Neural cell (in vitro differentiated cells): ENCODE data around the gene ARPC4. TPM values are rescaled to one million over a fixed set of nuclear protein-coding genes. Genes with fewer than 3 reads are reported as not detected.

Source experiments
- H2AFZ ChIP-seq: fragments of 200-600, 300-800 bp; sonication (generic), shearing (Covaris generic); 2 replicates; pipeline ENCODE4 v1.6.0; 2014; ENCODE audit warnings: low read depth, mild to moderate bottlenecking, antibody characterized with exemption, low read length, moderate library complexity
- H3F3A ChIP-seq: fragments of 200-600 bp; shearing (Covaris generic); 2 replicates; pipeline ENCODE4 v1.6.1; 2016; ENCODE audit warnings: mild to moderate bottlenecking, moderate library complexity, mixed read lengths, antibody characterized with exemption, low read length; ENCODE audit not compliant: insufficient read depth, poor library complexity, severe bottlenecking
- H3K27ac ChIP-seq: fragments of 200-600, 300-800 bp; sonication (generic), shearing (Covaris generic); 2 replicates; pipeline ENCODE4 v1.5.1; 2014; ENCODE audit warnings: mild to moderate bottlenecking, low read length, moderate library complexity
- H3K27me3 ChIP-seq: fragments of 300-800, 200-600 bp; sonication (generic), shearing (Covaris generic); 2 replicates; pipeline ENCODE4 v1.6.0; 2014; ENCODE audit warnings: mild to moderate bottlenecking, low read depth, low read length, moderate library complexity; ENCODE audit not compliant: insufficient read depth
- H3K36me3 ChIP-seq: fragments of 300-800, 200-600 bp; sonication (generic), shearing (Covaris generic); 2 replicates; pipeline ENCODE4 v1.5.1; 2014; ENCODE audit warnings: mild to moderate bottlenecking, antibody characterized with exemption, low read length, moderate library complexity; ENCODE audit not compliant: insufficient read depth
- H3K4me2 ChIP-seq: fragments of 300-800, 200-600 bp; sonication (generic), shearing (Covaris generic); 2 replicates; pipeline ENCODE4 v1.6.0; 2014; ENCODE audit warnings: mild to moderate bottlenecking, low read length
- H3K4me3 ChIP-seq: fragments of 300-800, 200-600 bp; sonication (generic), shearing (Covaris generic); 2 replicates; pipeline ENCODE4 v1.5.1; 2014; ENCODE audit warnings: mild to moderate bottlenecking, low read length, moderate library complexity
- H3K79me2 ChIP-seq: fragments of 200-600 bp; shearing (Covaris generic); replicated peaks from 2 replicates; pipeline ENCODE4 v1.6.0; 2014; ENCODE audit warnings: mild to moderate bottlenecking, low read length, moderate library complexity; ENCODE audit not compliant: insufficient read depth
- H3K9ac ChIP-seq: fragments of 300-800, 200-600 bp; sonication (generic), shearing (Covaris generic); 2 replicates; pipeline ENCODE4 v1.6.1; 2016; ENCODE audit warnings: mild to moderate bottlenecking, low read length, mixed read lengths
- H3K9me2 ChIP-seq: fragments of 200-600 bp; shearing (Covaris generic); 2 replicates; pipeline ENCODE4 v1.6.1; 2016; ENCODE audit warnings: mild to moderate bottlenecking, low read length, mixed read lengths; ENCODE audit not compliant: insufficient read depth
- H3K9me3 ChIP-seq: fragments of 200-600, 300-800 bp; sonication (generic), shearing (Covaris generic); 2 replicates; pipeline ENCODE4 v1.6.1; 2016; ENCODE audit warnings: mild to moderate bottlenecking, mixed run types, low read length, moderate library complexity, mixed read lengths
- H4K20me1 ChIP-seq: fragments of 200-600 bp; shearing (Covaris generic); 2 replicates; pipeline ENCODE4 v1.6.1; 2016; ENCODE audit warnings: mild to moderate bottlenecking, mixed run types; ENCODE audit not compliant: insufficient read depth
- CTCF ChIP-seq: fragments of 450-650 bp; IDR thresholded peaks from 2 replicates; pipeline ENCODE4 v1.5.1; 2014; ENCODE audit warnings: antibody characterized with exemption, mild to moderate bottlenecking, moderate library complexity; ENCODE audit not compliant: poor library complexity, severe bottlenecking
- EP300 ChIP-seq: fragments of 450-650 bp; conservative IDR thresholded peaks from 2 replicates; pipeline ENCODE4 v1.6.1; 2014; ENCODE audit warnings: antibody characterized with exemption, mild to moderate bottlenecking, moderate library complexity; ENCODE audit not compliant: poor library complexity, severe bottlenecking
- EZH2 ChIP-seq: fragments of 200-600, 300-800 bp; shearing (Covaris generic), sonication (generic); IDR thresholded peaks from 2 replicates; pipeline ENCODE4 v1.6.1; 2014; ENCODE audit warnings: antibody characterized with exemption, low read length, borderline replicate concordance, mild to moderate bottlenecking; ENCODE audit not compliant: insufficient read depth, poor library complexity, severe bottlenecking
- MXI1 ChIP-seq: fragments of 450-650 bp; conservative IDR thresholded peaks from 2 replicates; pipeline ENCODE4 v1.6.1; 2014; ENCODE audit warnings: antibody characterized with exemption, mild to moderate bottlenecking; ENCODE audit not compliant: poor library complexity, severe bottlenecking
- POLR2AphosphoS5 ChIP-seq: IDR thresholded peaks from 2 replicates; pipeline ENCODE4 v1.6.1; 2012
- RAD21 ChIP-seq: fragments of 450-650 bp; conservative IDR thresholded peaks from 2 replicates; pipeline ENCODE4 v1.6.1; 2014; ENCODE audit warnings: antibody characterized with exemption, mild to moderate bottlenecking, moderate library complexity
- REST ChIP-seq: IDR thresholded peaks from 2 replicates; pipeline ENCODE4 v1.6.1; 2012; ENCODE audit warnings: borderline replicate concordance
- SMC3 ChIP-seq: fragments of 450-650 bp; conservative IDR thresholded peaks from 2 replicates; pipeline ENCODE4 v1.6.1; 2014; ENCODE audit warnings: antibody characterized with exemption, mild to moderate bottlenecking, moderate library complexity; ENCODE audit not compliant: poor library complexity
- TAF1 ChIP-seq: IDR thresholded peaks from 2 replicates; pipeline ENCODE4 v1.6.1; 2012; ENCODE audit warnings: low read depth
- polyA plus RNA-seq: library from polyadenylated mRNA; depleted of rRNA; stranded (reverse); fragments of >200 nt; gene quantifications from 2 replicates; pipeline ENCODE4 v1.2.3, GENCODE V29; 2014

Gene ARPC4
- polyA plus RNA-seq, 1 donor from 2014 or later = 179 TPM

- H3K9me3 ChIP-seq = no peaks in the 10 kb centered on the region
- TF ChIP-seq REST (no peak), EZH2 (no peak), TAF1 (no peak), POLR2AphosphoS5 (no peak), SMC3 (no peak), EP300 (no peak), RAD21 (no peak), CTCF (no peak), MXI1 (no peak)
- no peaks in the 10 kb centered on the region for H3K27me3 ChIP-seq
- peak overlapping the region; percentile 66 for H3K4me3 ChIP-seq
- no peaks in the 10 kb centered on the region for H3K79me2 ChIP-seq
- no peaks in the 10 kb centered on the region for H3K9me2 ChIP-seq
- H3K27ac ChIP-seq = no peak overlapping the region
- no peak overlapping the region for H3K4me2 ChIP-seq
- no peak overlapping the region for H3K9ac ChIP-seq
- H4K20me1 ChIP-seq = no peaks in the 10 kb centered on the region
- H3K36me3 ChIP-seq = no peaks in the 10 kb centered on the region
- H3F3A ChIP-seq = no peaks in the 10 kb centered on the region
- H2AFZ ChIP-seq = no peak overlapping the region
These were observed 18.0 kb downstream of the ARPC4 start for GRCh38 chr3:9810846-9811245.

GRCh38 chr3:9812870-9813483, 20.1 kb downstream of the ARPC4 start:
- Histone ChIP-seq H4K20me1 (no peaks in the 10 kb centered on the region), H3K9me2 (no peaks in the 10 kb centered on the region), H2AFZ (no peak overlapping the region), H3K27ac (no peak overlapping the region), H3K27me3 (no peaks in the 10 kb centered on the region), H3K36me3 (no peaks in the 10 kb centered on the region), H3K79me2 (no peaks in the 10 kb centered on the region), H3K9me3 (no peaks in the 10 kb centered on the region), H3F3A (no peaks in the 10 kb centered on the region), H3K9ac (no peak overlapping the region), H3K4me2 (no peak overlapping the region), H3K4me3 (no peak overlapping the region)
- TF ChIP-seq EP300 (no peak), EZH2 (no peak), CTCF (no peak), TAF1 (no peak)
